ENCODE measurements around the gene UBE2E2. TPM values are rescaled to one million over a fixed set of nuclear protein-coding genes. Genes with fewer than 3 reads are reported as not detected.

Gene UBE2E2
- total and polyA plus RNA-seq, 2 of the 13 experiments (the other 11 are each of a cell fraction or from before 2014, with no cell fraction given): 0.77 to 1.5 TPM

- TF ChIP-seq ZBTB37 (CRISPR knock-in tag; IDR thresholded peaks at IDR 0.05): no peak
Observed at GRCh38 chr3:23549148-23549910, 346.2 kb downstream of the UBE2E2 start (continued).

- Histone ChIP-seq H3K79me2 (ENCODE audit: insufficient read depth, low read length) (no peaks in the 10 kb centered on the region), H3K4me3 (replicated peaks in 1 of 3; ENCODE audit: insufficient read depth in 1 of 3, low read depth in 2 of 3, low read length in 3 of 3) (no peak overlapping the region), H4K20me1 (ENCODE audit: insufficient read depth, low read length) (no peaks in the 10 kb centered on the region), H3K9ac (ENCODE audit: insufficient read depth, low read depth, low read length) (no peak overlapping the region), H3K36me3 (replicated peaks in 1 of 2; ENCODE audit: control insufficient read depth in 1 of 2, insufficient read depth in 2 of 2, low read length in 2 of 2) (no peaks in the 10 kb centered on the region), H3K4me1 (ENCODE audit: insufficient read depth, low read length) (no peaks in the 10 kb centered on the region), H3K27ac (ENCODE audit: extremely low read length, insufficient read depth, low read length) (no peak overlapping the region), H3K4me2 (ENCODE audit: low read depth, low read length) (no peak overlapping the region), H3K27me3 (ENCODE audit: control insufficient read depth in 1 of 2, insufficient read depth in 2 of 2, low read length in 2 of 2) (no peaks in the 10 kb centered on the region), H3K9me3 (ENCODE audit: low read length) (no peaks in the 10 kb centered on the region), H2AFZ (ENCODE audit: low read length) (no peak overlapping the region)
- TF ChIP-seq RBAK (CRISPR knock-in tag; IDR thresholded peaks at IDR 0.05): no peak
- TF ChIP-seq, protein P1, sequence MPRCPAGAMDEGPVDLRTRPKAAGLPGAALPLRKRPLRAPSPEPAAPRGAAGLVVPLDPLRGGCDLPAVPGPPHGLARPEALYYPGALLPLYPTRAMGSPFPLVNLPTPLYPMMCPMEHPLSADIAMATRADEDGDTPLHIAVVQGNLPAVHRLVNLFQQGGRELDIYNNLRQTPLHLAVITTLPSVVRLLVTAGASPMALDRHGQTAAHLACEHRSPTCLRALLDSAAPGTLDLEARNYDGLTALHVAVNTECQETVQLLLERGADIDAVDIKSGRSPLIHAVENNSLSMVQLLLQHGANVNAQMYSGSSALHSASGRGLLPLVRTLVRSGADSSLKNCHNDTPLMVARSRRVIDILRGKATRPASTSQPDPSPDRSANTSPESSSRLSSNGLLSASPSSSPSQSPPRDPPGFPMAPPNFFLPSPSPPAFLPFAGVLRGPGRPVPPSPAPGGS (CRISPR knock-in tag; IDR thresholded peaks at IDR 0.05): no peak
- WGBS (ENCODE audit: low lambda C conversion rate): 89% methylated on average over 1 of the region's 1 CpG
- intact Hi-C loops (cut with micrococcal nuclease; ENCODE audit: unreplicated experiment) (no loop called here), in situ Hi-C loops (cut with HindIII; ENCODE audit: extremely low pct_ligation_motif_present, low pct_unique_long_range_greater_than_20kb) (no loop called here)
- BruUV-seq (replicated peaks): no TSS peak
- DNase-seq (ENCODE audit: low spot score) (no peak), FAIRE-seq (no peak), ATAC-seq (no peak)
- ChIA-PET POLR2A (no interaction called here), CTCF (ENCODE audit: low intra/inter-chr PET ratio, low total read pairs) (no interaction called here)
Observed at GRCh38 chr3:23550402-23550801, 347.3 kb downstream of the UBE2E2 start.

Data from HepG2 (cell line).